Measurements from ENCODE around the gene ZMIZ1. TPM values are rescaled to one million over a fixed set of nuclear protein-coding genes. Genes with fewer than 3 reads are reported as not detected.

The ZMIZ1 gene
- total RNA-seq, 1 experiment from 2014 or later: 34.2 TPM

- CTCF ChIA-PET: interaction anchor here (0.6 kb wide), 1 partner anchor 88 kb away, joined by 5 read pairs; no protein-coding TSS in a partner anchor
- peak overlapping the region; percentile 85; the same call in 1 of the 2 replicates for H3K27ac ChIP-seq (ENCODE audit: low read length)
- intact Hi-C loops (cut with micrococcal nuclease; ENCODE audit: unreplicated experiment): no loop called here
- no TSS peak for BruUV-seq (replicated peaks)
- TF ChIP-seq REST (IDR thresholded peaks at IDR 0.05; ENCODE audit: insufficient read depth in 1 of 2, low read depth in 2 of 2, low read length in 1 of 2) (no peak), TCF7L2 (IDR thresholded peaks at IDR 0.05; ENCODE audit: low read depth, low read length) (no peak), SIN3A (IDR thresholded peaks at IDR 0.05; ENCODE audit: borderline replicate concordance, insufficient read depth, low read depth, low read length) (no peak), CTCF (IDR thresholded peaks at IDR 0.05) (no peak), POLR2AphosphoS5 (IDR thresholded peaks at IDR 0.05; ENCODE audit: low read depth, low read length) (no peak)
- no peaks in the 10 kb centered on the region for H3K27me3 ChIP-seq (ENCODE audit: control insufficient read depth, insufficient read depth, low read length)
- in situ Hi-C loops (cut with HindIII; ENCODE audit: low pct_unique_long_range_greater_than_20kb, low sequenced_read_pairs): no loop called here
- DNase-seq (ENCODE audit: low read depth, low spot score): no peak
- no peak for ATAC-seq
- POLR2A ChIA-PET: no interaction called here
- no peaks in the 10 kb centered on the region for H3K9me3 ChIP-seq (ENCODE audit: control insufficient read depth, insufficient read depth, low read depth, low read length)
- no peak overlapping the region for H3K4me3 ChIP-seq (ENCODE audit: low read depth in 2 of 2, low read length in 2 of 2)
- H3K4me1 ChIP-seq (ENCODE audit: control insufficient read depth, insufficient read depth, low read length): peaks cover 75% of the 10 kb centered on the region
- no peaks in the 10 kb centered on the region for H3K36me3 ChIP-seq (ENCODE audit: control insufficient read depth, insufficient read depth, low read length)
Measured at GRCh38 chr10:79159785-79160184, 91.0 kb downstream of the ZMIZ1 start.

- no peak for TF ChIP-seq CTCF (IDR thresholded peaks at IDR 0.05)
- no peak for TF ChIP-seq SIN3A (IDR thresholded peaks at IDR 0.05; ENCODE audit: borderline replicate concordance, insufficient read depth, low read depth, low read length)
- no peak for TF ChIP-seq TCF7L2 (IDR thresholded peaks at IDR 0.05; ENCODE audit: low read depth, low read length)
- no peak for TF ChIP-seq REST (IDR thresholded peaks at IDR 0.05; ENCODE audit: insufficient read depth in 1 of 2, low read depth in 2 of 2, low read length in 1 of 2)
- TF ChIP-seq POLR2AphosphoS5 (IDR thresholded peaks at IDR 0.05; ENCODE audit: low read depth, low read length): no peak
- H3K27ac ChIP-seq (ENCODE audit: low read length): peak overlapping the region; percentile 85; the same call in 1 of the 2 replicates
- POLR2A ChIA-PET: no interaction called here
- H3K4me3 ChIP-seq (ENCODE audit: low read depth in 2 of 2, low read length in 2 of 2): no peak overlapping the region
- in situ Hi-C loops (cut with HindIII; ENCODE audit: low pct_unique_long_range_greater_than_20kb, low sequenced_read_pairs): no loop called here
- no peaks in the 10 kb centered on the region for H3K9me3 ChIP-seq (ENCODE audit: control insufficient read depth, insufficient read depth, low read depth, low read length)
- H3K36me3 ChIP-seq (ENCODE audit: control insufficient read depth, insufficient read depth, low read length): no peaks in the 10 kb centered on the region
- no peaks in the 10 kb centered on the region for H3K27me3 ChIP-seq (ENCODE audit: control insufficient read depth, insufficient read depth, low read length)
- no TSS peak for BruUV-seq (replicated peaks)
- peaks cover 71% of the 10 kb centered on the region for H3K4me1 ChIP-seq (ENCODE audit: control insufficient read depth, insufficient read depth, low read length)
- DNase-seq (ENCODE audit: low read depth, low spot score) (no peak), ATAC-seq (no peak)
- CTCF ChIA-PET: interaction anchor here (0.6 kb wide), 1 partner anchor 89 kb away, joined by 5 read pairs; no protein-coding TSS in a partner anchor
- intact Hi-C loops (cut with micrococcal nuclease; ENCODE audit: unreplicated experiment): no loop called here
Measured at GRCh38 chr10:79160191-79160590, 91.4 kb downstream of the ZMIZ1 start.
